Panc1 (cell line): ENCODE measurements around the gene KCNK10.

ENCODE experiments used
- POLR2AphosphoS5 ChIP-seq: IDR thresholded peaks from 2 replicates; pipeline ENCODE4 v1.6.1; 2012; ENCODE audit warnings: mild to moderate bottlenecking, low read depth, low read length, moderate library complexity
- TF ChIP-seq, protein P1 (sequence below), 2 experiments: IDR thresholded peaks; 2 replicates each; pipeline ENCODE4 v1.6.1; 2011 to 2012; ENCODE audit warnings: low read depth in 2 of 2, control low read depth in 1 of 2, low read length in 1 of 2, mild to moderate bottlenecking in 1 of 2, moderate library complexity in 1 of 2; ENCODE audit not compliant: insufficient read depth in 1 of 2
- TF ChIP-seq, protein P2 (sequence below): fragments of 450-650 bp; IDR thresholded peaks from 2 replicates; pipeline ENCODE4 v1.5.1; 2017; ENCODE audit warnings: mild to moderate bottlenecking

DNA sequence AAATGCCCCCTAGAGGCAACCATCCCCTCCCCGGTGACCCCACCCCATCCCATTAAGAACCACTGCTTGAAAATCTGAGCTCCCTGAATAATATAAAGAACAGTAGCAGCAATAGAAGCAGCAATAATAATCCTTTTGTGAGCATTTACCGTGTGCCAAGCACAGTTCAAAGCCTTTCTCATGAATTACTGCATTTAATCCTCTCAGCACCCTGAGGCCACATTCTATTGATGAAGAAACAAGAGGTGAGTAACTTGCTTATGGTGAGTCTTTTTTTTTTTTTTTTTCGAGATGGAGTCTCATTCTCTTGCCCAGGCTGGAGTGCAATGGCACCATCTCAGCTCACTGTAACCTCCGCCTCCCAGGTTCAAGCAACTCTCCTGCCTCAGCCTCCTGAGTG is 65.0 kb downstream of the KCNK10 start:
- TF ChIP-seq, protein P1, sequence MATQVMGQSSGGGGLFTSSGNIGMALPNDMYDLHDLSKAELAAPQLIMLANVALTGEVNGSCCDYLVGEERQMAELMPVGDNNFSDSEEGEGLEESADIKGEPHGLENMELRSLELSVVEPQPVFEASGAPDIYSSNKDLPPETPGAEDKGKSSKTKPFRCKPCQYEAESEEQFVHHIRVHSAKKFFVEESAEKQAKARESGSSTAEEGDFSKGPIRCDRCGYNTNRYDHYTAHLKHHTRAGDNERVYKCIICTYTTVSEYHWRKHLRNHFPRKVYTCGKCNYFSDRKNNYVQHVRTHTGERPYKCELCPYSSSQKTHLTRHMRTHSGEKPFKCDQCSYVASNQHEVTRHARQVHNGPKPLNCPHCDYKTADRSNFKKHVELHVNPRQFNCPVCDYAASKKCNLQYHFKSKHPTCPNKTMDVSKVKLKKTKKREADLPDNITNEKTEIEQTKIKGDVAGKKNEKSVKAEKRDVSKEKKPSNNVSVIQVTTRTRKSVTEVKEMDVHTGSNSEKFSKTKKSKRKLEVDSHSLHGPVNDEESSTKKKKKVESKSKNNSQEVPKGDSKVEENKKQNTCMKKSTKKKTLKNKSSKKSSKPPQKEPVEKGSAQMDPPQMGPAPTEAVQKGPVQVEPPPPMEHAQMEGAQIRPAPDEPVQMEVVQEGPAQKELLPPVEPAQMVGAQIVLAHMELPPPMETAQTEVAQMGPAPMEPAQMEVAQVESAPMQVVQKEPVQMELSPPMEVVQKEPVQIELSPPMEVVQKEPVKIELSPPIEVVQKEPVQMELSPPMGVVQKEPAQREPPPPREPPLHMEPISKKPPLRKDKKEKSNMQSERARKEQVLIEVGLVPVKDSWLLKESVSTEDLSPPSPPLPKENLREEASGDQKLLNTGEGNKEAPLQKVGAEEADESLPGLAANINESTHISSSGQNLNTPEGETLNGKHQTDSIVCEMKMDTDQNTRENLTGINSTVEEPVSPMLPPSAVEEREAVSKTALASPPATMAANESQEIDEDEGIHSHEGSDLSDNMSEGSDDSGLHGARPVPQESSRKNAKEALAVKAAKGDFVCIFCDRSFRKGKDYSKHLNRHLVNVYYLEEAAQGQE (IDR thresholded peaks at IDR 0.05; ENCODE audit: insufficient read depth in 1 of 2, low read depth in 2 of 2, low read length in 1 of 2), result no peak
- TF ChIP-seq POLR2AphosphoS5, result no peak
- TF ChIP-seq, protein P2, sequence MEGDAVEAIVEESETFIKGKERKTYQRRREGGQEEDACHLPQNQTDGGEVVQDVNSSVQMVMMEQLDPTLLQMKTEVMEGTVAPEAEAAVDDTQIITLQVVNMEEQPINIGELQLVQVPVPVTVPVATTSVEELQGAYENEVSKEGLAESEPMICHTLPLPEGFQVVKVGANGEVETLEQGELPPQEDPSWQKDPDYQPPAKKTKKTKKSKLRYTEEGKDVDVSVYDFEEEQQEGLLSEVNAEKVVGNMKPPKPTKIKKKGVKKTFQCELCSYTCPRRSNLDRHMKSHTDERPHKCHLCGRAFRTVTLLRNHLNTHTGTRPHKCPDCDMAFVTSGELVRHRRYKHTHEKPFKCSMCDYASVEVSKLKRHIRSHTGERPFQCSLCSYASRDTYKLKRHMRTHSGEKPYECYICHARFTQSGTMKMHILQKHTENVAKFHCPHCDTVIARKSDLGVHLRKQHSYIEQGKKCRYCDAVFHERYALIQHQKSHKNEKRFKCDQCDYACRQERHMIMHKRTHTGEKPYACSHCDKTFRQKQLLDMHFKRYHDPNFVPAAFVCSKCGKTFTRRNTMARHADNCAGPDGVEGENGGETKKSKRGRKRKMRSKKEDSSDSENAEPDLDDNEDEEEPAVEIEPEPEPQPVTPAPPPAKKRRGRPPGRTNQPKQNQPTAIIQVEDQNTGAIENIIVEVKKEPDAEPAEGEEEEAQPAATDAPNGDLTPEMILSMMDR, result no peak
